Thyroid gland (tissue), 4 donors: ENCODE data around the gene SGCD. TPM values are rescaled to one million over a fixed set of nuclear protein-coding genes. Genes with fewer than 3 reads are reported as not detected.

Experiments used
- DNase-seq, 2 donors: peaks; one replicate each; pipeline ENCODE4 v3.0.0-alpha.2; 2019
- H3K27ac ChIP-seq, 3 donors: fragments of 200-600 bp; sonication (generic); 1 replicate in 2 of 3; 2 replicates in 1 of 3; pipeline ENCODE4 v1.5.1; 2016 to 2019; ENCODE audit warnings: mild to moderate bottlenecking in 1 of 3, moderate library complexity in 1 of 3
- H3K27me3 ChIP-seq: fragments of 200-600 bp; sonication (generic); one replicate; pipeline ENCODE4 v1.5.1; 2019
- H3K36me3 ChIP-seq, 2 donors: fragments of 200-600 bp; sonication (generic); one replicate each; pipeline ENCODE4 v1.5.1; 2016 to 2019
- H3K4me1 ChIP-seq, 2 donors: fragments of 200-600 bp; sonication (generic); one replicate each; pipeline ENCODE4 v1.5.1; 2017 to 2019
- H3K4me3 ChIP-seq, 3 donors: fragments of 200-600 bp; sonication (generic); replicated peaks in 1 of 3; 1 replicate in 2 of 3; 2 replicates in 1 of 3; pipeline ENCODE4 v1.5.1; 2016; ENCODE audit warnings: mild to moderate bottlenecking in 1 of 3
- H3K9me3 ChIP-seq: fragments of 200-600 bp; sonication (generic); one replicate; pipeline ENCODE4 v1.5.1; 2017
- POLR2A ChIP-seq, 2 donors: fragments of 450-650 bp; IDR thresholded peaks; one replicate each; pipeline ENCODE4 v1.6.1; 2017; ENCODE audit warnings: antibody characterized with exemption in 2 of 2, mild to moderate bottlenecking in 2 of 2, moderate library complexity in 1 of 2
- WGBS, 2 donors: methylation state at CpG; one replicate each; pipeline ENCODE4 v1.1.5; 2017; 5-methylcytosine and 5-hydroxymethylcytosine counted together
- intact Hi-C: fragments of 100-400 bp; cut with DNase I; formaldehyde crosslinking; loops from one replicate; pipeline ENCODE4 v1.15.1; 2023
- total RNA-seq, 4 donors: library from RNA; depleted of rRNA; stranded (reverse); fragments of >200 nt; gene quantifications; one replicate each; pipeline ENCODE4 v1.2.3, GENCODE V29; 2016
- TF ChIP-seq, protein P1 (sequence below), 6 experiments: fragments of 200-600 bp in 3 of 6; fragments of 450-650 bp in 3 of 6; sonication (generic) in 3 of 6; IDR thresholded peaks; one replicate each; pipeline ENCODE4 v1.5.1; 2016 to 2019; ENCODE audit warnings: antibody characterized with exemption in 6 of 6, mild to moderate bottlenecking in 2 of 6, inconsistent platforms in 1 of 6, moderate library complexity in 1 of 6

SGCD gene
- total RNA-seq, 4 donors from 2014 or later: 7.4 to 20.1 (median 9.2) TPM

GRCh38 chr5:156615901-156616300, 288.9 kb downstream of the SGCD start:
- intact Hi-C loops: no loop called here
- H3K27me3 ChIP-seq: no peaks in the 10 kb centered on the region
- no peaks in the 10 kb centered on the region for H3K4me1 ChIP-seq
- no peaks in the 10 kb centered on the region for H3K9me3 ChIP-seq
- TF ChIP-seq, protein P1, sequence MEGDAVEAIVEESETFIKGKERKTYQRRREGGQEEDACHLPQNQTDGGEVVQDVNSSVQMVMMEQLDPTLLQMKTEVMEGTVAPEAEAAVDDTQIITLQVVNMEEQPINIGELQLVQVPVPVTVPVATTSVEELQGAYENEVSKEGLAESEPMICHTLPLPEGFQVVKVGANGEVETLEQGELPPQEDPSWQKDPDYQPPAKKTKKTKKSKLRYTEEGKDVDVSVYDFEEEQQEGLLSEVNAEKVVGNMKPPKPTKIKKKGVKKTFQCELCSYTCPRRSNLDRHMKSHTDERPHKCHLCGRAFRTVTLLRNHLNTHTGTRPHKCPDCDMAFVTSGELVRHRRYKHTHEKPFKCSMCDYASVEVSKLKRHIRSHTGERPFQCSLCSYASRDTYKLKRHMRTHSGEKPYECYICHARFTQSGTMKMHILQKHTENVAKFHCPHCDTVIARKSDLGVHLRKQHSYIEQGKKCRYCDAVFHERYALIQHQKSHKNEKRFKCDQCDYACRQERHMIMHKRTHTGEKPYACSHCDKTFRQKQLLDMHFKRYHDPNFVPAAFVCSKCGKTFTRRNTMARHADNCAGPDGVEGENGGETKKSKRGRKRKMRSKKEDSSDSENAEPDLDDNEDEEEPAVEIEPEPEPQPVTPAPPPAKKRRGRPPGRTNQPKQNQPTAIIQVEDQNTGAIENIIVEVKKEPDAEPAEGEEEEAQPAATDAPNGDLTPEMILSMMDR (IDR thresholded peaks at IDR 0.05): no peak
- TF ChIP-seq POLR2A (IDR thresholded peaks at IDR 0.05): no peak
- 91 to 94% methylated on average over 2 of the region's 2 CpGs for WGBS, 2 donors
- DNase-seq: no peak
- H3K4me3 ChIP-seq: no peak overlapping the region
- H3K36me3 ChIP-seq: no peaks in the 10 kb centered on the region
- H3K27ac ChIP-seq: no peak overlapping the region

DNA sequence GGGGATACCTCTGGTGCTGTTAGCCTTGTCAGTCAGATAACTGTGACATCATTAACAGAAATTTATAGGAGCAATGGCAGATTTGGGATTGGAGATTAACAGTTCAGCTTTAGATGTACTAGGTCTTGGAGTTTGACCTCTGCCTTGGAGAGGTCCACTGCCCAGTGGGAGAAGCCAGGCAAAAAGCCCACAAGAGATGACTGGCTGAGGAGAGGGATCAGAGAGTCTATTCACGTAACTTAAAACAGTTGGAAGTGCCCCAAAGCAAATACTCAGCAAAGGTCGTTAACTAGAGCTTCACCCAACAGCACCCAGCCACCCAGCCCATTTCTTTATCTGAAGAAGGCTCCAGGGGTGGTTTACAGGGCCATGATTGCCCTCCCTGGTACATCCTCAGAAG, 290.5 kb downstream of the SGCD start:
- H3K27ac ChIP-seq: no peak overlapping the region
- WGBS, 2 donors: 76 to 87% methylated on average over 2 of the region's 2 CpGs
- no peak for TF ChIP-seq POLR2A (IDR thresholded peaks at IDR 0.05)
- TF ChIP-seq, protein P1 (IDR thresholded peaks at IDR 0.05): no peak
- H3K27me3 ChIP-seq: no peaks in the 10 kb centered on the region
- no peaks in the 10 kb centered on the region for H3K4me1 ChIP-seq
- no peaks in the 10 kb centered on the region for H3K9me3 ChIP-seq
- H3K4me3 ChIP-seq: no peak overlapping the region
- DNase-seq: no peak
- intact Hi-C loops: no loop called here
- H3K36me3 ChIP-seq: no peaks in the 10 kb centered on the region

DNA sequence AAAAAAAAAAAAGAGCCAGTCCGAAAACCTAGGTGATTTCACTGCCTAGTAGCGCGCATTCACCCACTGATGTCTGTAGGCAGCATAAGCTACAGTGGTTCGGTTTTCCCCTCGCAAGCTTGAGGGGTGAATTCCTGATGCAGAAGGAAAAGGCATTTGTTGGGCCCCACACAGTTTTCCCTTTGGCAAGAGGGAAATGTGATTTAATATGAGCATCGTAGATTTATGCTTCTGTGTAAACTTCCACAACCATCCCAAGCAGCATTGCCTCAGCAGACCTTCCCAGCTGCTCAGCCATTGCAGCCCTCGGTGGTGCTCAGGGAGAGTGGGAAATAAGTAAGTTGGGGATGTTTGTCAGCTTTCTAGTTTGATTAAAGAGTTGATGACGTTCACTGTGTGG, 291.6 kb downstream of the SGCD start:
- no peak overlapping the region for H3K27ac ChIP-seq
- intact Hi-C loops: no loop called here
- H3K36me3 ChIP-seq: no peaks in the 10 kb centered on the region
- TF ChIP-seq, protein P1 (IDR thresholded peaks at IDR 0.05): no peak
- no peak for TF ChIP-seq POLR2A (IDR thresholded peaks at IDR 0.05)
- DNase-seq: no peak
- WGBS, 2 donors: 93 to 96% methylated on average over 8 of the region's 8 CpGs
- no peaks in the 10 kb centered on the region for H3K9me3 ChIP-seq
- H3K4me3 ChIP-seq: no peak overlapping the region
- no peaks in the 10 kb centered on the region for H3K27me3 ChIP-seq
- H3K4me1 ChIP-seq: peaks cover 4 to 6% of the 10 kb centered on the region in 2 donors

- no peak for DNase-seq
- 91 to 92% methylated on average over 1 of the region's 1 CpG for WGBS, 2 donors
- H3K27me3 ChIP-seq: no peaks in the 10 kb centered on the region
- no peak overlapping the region for H3K4me3 ChIP-seq
- TF ChIP-seq POLR2A (IDR thresholded peaks at IDR 0.05): no peak
- TF ChIP-seq, protein P1 (IDR thresholded peaks at IDR 0.05): no peak
- intact Hi-C loops: no loop called here
- no peaks in the 10 kb centered on the region for H3K36me3 ChIP-seq
- H3K27ac ChIP-seq: no peak overlapping the region
- no peaks in the 10 kb centered on the region for H3K9me3 ChIP-seq
- H3K4me1 ChIP-seq: peaks cover 8 to 9% of the 10 kb centered on the region in 2 donors
Observed at GRCh38 chr5:156621719-156622118, 294.8 kb downstream of the SGCD start.

DNA sequence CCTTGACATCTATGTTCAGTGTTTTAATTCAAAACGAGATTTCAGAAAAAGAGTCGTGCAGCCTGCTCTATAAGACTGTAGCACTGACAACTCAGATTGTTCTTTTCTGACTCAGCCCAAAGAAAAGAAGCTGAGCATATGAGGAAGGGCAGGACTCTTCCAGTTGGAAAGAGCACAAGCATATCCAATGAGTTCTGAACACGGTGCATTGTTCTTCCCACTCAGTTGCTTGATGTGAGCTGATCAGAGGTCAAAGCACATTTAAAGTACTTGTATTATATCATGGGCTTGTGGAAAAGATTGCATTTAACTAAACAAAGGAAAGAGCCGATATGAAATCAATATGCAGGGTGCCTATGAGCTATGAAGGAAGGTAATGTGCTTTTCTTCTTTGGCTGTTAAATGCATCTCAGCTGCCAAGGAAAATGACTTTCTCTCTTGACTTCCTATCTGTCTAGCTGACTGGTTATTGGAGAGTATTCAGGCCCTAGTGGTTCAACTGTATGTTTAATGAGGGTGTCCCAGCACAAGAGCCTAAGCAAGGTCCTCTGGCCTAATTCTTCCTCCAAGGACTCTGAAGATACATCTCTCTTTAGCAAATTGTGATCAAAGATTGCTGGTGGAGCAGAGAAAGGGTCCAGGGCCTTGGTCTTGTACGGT, 296.5 kb downstream of the SGCD start:
- peak in 1 of 2 donors; percentile 2 for DNase-seq
- Histone ChIP-seq H3K4me1 (peaks cover 8 to 9% of the 10 kb centered on the region in 2 donors), H3K36me3 (no peaks in the 10 kb centered on the region), H3K9me3 (no peaks in the 10 kb centered on the region), H3K27me3 (no peaks in the 10 kb centered on the region), H3K4me3 (no peak overlapping the region), H3K27ac (peak overlapping the region in 2 of 3 donors; percentile 23 to 40)
- WGBS, 2 donors: 59% methylated on average over 5 of the region's 5 CpGs
- TF ChIP-seq, protein P1 (IDR thresholded peaks at IDR 0.05): no peak
- TF ChIP-seq POLR2A (IDR thresholded peaks at IDR 0.05): no peak
- intact Hi-C loops: no loop called here
